ENCODE measurements around the gene ADM5.

ADM5 gene, protein sequence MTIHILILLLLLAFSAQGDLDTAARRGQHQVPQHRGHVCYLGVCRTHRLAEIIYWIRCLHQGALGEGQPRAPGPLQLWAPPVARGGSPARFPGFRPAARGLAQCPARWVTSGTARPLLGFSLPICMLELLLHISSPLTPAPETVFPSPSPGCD

DNA sequence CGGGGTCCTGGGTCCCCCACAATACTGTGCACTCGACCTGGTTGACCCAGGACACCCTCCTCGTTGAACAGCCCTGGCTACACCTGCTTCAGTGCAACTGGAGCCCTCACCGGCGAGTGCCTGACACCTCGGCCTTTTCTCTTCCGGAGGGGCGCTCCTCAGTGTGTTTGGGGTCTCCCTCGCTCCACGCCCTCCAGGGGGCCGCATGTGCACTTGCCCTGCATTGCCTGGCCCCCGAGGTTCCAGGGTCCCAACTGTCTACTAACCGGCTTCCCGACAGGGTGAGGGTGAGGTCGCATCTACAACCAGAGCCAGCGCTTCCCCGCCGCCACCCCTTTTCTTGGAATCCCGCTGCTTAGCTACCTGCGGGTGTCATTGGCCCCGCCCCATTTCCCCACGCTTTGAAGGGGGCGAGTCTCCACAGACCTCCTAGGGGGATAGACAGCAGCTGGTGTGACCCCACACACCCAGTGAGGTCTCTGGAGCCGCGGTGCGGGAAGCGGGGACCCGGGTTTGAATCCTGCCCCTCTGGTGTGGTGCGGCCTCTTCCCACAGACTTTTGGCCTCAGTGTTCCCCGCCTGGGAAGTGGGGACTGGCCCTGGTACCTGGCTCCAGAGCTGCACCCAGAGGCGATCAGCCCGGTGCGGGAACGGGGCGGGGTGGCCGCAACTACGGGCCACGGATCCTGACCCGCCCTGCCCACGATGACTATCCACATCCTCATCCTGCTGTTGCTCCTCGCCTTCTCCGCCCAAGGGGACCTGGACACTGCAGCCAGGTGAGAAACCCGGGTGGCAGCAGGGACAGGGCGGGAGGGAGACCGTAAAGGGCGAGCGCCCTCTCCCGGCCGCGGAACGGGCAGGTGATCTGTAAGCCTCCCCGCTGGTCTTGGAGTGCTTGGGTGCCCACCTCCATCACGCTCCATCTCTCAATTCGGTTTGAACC is at the start of gene ADM5:
TSS of gene ADM5 (plus strand) at position 462 of the 946 bp plus-strand sequence. CDS start at position 706, 244 bp downstream.
- TF ChIP-seq, protein P1, sequence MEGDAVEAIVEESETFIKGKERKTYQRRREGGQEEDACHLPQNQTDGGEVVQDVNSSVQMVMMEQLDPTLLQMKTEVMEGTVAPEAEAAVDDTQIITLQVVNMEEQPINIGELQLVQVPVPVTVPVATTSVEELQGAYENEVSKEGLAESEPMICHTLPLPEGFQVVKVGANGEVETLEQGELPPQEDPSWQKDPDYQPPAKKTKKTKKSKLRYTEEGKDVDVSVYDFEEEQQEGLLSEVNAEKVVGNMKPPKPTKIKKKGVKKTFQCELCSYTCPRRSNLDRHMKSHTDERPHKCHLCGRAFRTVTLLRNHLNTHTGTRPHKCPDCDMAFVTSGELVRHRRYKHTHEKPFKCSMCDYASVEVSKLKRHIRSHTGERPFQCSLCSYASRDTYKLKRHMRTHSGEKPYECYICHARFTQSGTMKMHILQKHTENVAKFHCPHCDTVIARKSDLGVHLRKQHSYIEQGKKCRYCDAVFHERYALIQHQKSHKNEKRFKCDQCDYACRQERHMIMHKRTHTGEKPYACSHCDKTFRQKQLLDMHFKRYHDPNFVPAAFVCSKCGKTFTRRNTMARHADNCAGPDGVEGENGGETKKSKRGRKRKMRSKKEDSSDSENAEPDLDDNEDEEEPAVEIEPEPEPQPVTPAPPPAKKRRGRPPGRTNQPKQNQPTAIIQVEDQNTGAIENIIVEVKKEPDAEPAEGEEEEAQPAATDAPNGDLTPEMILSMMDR (IDR thresholded peaks at IDR 0.05; ENCODE audit: low read depth, low read length) = peak; percentile 67
- H3K4me3 ChIP-seq (ENCODE audit: low read depth, low read length) = peak within 1 kb of the TSS; percentile 53
- DNase-seq (ENCODE audit: low read depth, low spot score) = no peak
- in situ Hi-C loops (cut with HindIII; ENCODE audit: low sequenced_read_pairs) = no loop called here

DNA sequence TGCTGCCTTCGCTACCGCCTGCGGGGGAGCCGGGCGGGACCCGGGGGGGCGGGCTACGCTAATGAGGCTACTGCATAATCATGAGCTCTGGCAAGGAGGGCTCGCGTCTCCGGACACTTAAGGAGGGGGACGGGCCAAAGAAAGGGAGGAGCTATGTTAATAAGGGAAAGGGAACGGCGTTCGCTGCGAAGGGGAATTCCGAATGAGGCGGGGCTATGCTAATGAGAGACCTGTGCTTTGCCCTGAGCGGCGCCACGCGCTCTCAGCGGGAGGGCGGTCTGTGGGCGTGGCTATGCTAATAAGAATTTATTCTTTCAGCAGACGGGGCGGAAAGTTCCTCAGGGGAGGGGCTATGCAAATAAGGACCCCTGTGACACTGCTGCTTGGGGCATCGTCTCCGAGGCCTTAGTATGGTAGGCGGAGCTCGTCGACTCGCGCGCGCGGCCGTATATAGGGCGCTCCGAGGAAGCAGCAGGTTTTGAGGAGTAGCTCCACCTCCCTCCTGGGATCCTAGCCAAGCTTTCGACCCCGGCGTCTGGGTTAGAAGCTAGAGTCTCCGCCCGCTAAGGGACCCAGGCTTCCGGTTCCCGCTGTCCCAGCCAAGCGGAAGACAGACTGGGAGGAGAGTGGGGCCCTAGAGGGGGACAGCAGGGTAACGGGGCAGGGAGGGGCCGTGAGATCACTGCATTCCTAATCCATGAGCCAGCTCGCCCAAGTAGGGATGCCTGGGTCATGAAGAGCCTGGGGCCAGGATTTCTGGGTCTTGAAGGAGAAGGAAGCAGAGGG is 49.1 kb upstream of the ADM5 start, which contains the start of gene RRAS:
TSS of gene RRAS (minus strand) at position 31 of the 786 bp plus-strand sequence. CDS start 45 bp downstream, outside the sequence.
- peak; percentile 100 for DNase-seq (ENCODE audit: low read depth, low spot score)
- peak within 1 kb of the TSS; percentile 77 for H3K4me3 ChIP-seq (ENCODE audit: low read depth, low read length)
- TF ChIP-seq, protein P1 (IDR thresholded peaks at IDR 0.05; ENCODE audit: low read depth, low read length) = no peak
- in situ Hi-C loops (cut with HindIII; ENCODE audit: low sequenced_read_pairs) = no loop called here

DNA sequence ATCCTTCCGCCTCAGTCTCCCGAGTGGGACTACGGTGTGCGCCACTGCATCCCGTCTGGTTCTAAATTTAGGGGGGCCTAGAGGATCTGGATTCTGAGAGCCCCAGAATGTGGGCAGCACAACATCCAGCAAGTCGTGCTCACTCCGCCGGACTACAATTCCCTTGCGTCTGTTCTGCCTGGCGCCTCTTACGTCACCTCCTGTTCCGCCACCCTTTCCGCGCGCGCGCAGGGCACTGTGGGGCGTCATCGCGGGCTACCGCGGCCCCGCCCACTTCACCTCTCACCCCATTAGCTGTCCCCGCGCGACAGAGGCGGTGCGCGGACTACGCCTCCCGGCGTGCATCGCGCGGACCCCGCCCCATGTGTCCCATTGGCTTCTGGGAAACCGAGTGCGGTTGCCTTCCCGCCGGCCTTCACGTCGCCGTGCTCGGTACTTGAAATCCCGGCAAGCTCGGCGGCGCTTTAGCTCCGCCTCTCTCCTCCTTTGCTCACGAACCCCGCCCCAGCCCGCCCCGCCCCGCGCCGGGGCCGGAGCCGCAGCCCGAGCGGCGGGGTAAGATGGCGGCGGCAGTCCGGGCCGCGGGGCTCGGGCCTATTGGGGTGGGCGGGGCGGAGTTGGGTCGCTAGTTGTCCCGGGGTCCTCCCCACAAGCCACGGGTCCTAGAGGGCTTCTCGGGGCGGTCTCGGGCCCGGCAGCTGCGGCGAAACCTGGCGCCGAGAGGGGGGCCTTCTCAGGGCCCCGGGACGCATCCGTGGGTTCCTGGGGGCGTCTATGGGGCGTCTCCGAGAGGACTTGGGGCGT is 47.5 kb upstream of the ADM5 start, which contains the start of gene SCAF1:
TSS of gene SCAF1 (plus strand) at position 522 of the 804 bp plus-strand sequence. CDS start 2,818 bp downstream, outside the sequence.
- peak; percentile 100 for DNase-seq (ENCODE audit: low read depth, low spot score)
- peak within 1 kb of the TSS; percentile 95 for H3K4me3 ChIP-seq (ENCODE audit: low read depth, low read length)
- TF ChIP-seq, protein P1 (IDR thresholded peaks at IDR 0.05; ENCODE audit: low read depth, low read length) = no peak
- in situ Hi-C loops (cut with HindIII; ENCODE audit: low sequenced_read_pairs) = no loop called here

DNA sequence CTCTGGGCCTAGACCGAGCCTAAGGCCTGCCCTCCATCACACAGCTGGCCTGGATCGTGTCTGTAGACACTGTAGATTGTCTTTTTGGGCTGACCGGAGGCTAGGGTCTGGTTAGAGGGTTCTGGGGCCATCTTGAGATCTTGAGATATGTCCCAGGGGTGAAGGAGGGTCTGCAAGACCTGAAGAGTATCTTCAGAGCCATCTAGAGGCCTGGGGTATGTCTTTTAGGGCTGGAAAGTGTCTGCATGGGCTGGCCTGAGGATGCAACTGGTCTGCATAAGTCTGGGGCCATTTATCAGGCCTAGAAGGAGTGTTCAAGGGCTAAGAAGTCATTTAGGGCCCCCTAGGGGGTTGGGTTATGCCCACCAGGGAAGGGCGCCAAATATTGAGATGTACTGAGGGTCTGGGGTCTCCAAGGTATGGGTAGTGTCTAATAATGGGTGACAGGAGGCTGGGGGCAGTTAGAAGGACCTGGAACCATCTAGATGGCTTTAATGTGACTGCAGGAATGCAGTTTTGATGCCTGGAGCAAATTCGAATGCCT is 46.8 kb upstream of the ADM5 start:
- no peak for DNase-seq (ENCODE audit: low read depth, low spot score)
- in situ Hi-C loops (cut with HindIII; ENCODE audit: low sequenced_read_pairs) = no loop called here
- TF ChIP-seq, protein P1 (IDR thresholded peaks at IDR 0.05; ENCODE audit: low read depth, low read length) = no peak
- H3K4me3 ChIP-seq (ENCODE audit: low read depth, low read length) = peak overlapping the region; percentile 95

DNA sequence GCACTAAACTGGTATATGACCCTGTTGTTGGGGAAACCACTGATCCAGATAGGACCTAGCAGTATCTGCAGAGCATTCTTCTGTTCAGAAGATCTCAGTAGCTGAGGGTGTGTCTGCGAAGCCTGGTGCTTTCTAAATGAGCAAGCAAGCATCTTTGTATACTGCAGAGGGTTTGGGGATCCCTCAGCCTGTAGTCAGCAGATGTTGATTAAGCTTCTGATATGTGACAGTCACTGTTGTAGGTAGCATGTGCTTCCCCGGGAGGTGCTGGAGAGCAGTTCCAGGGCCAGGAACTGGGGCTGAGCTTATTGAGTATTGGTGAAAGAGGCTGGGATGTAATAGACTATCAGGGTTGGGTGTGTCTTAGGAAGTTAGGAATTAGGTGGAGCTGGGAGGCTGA is 45.9 kb upstream of the ADM5 start:
- TF ChIP-seq, protein P1 (IDR thresholded peaks at IDR 0.05; ENCODE audit: low read depth, low read length) = no peak
- DNase-seq (ENCODE audit: low read depth, low spot score) = no peak
- in situ Hi-C loops (cut with HindIII; ENCODE audit: low sequenced_read_pairs) = no loop called here
- no peak overlapping the region for H3K4me3 ChIP-seq (ENCODE audit: low read depth, low read length)

Measured in astrocyte of the spinal cord (primary cell).